ENCODE measurements around the gene ECSIT. TPM values are rescaled to one million over a fixed set of nuclear protein-coding genes. Genes with fewer than 3 reads are reported as not detected.
A peak's percentile ranks its signal among the peaks of the same experiment; 100 is the strongest.

ECSIT gene
- polyA plus RNA-seq, 1 of the 3 experiments (the other 2 are of a cell fraction) = 43.8 TPM

GRCh38 chr19:11494634-11495285 lies 34.2 kb downstream of the ECSIT start:
- Histone ChIP-seq H3K4me2 (no peak overlapping the region), H3K9ac (no peak overlapping the region), H3K9me2 (no peaks in the 10 kb centered on the region), H3F3A (replicated peaks; ENCODE audit: insufficient read depth) (no peaks in the 10 kb centered on the region), H3K9me3 (no peaks in the 10 kb centered on the region), H2AFZ (ENCODE audit: low read depth) (no peak overlapping the region), H3K79me2 (ENCODE audit: insufficient read depth) (no peaks in the 10 kb centered on the region), H3K4me3 (ENCODE audit: low read depth in 2 of 2, low read length in 1 of 2) (no peak overlapping the region), H3K27me3 (ENCODE audit: insufficient read depth) (no peaks in the 10 kb centered on the region), H3K27ac (ENCODE audit: low read depth in 2 of 2, low read length in 1 of 2) (no peak overlapping the region), H4K20me1 (ENCODE audit: insufficient read depth) (peaks cover 8% of the 10 kb centered on the region; the same call in 1 of the 2 replicates), H3K4me1 (ENCODE audit: control insufficient read depth in 1 of 2, insufficient read depth in 2 of 2, low read depth in 1 of 2, low read length in 1 of 2) (no peaks in the 10 kb centered on the region; a peak in 1 of 4 replicates), H3K36me3 (replicated peaks in 1 of 2; ENCODE audit: control insufficient read depth in 1 of 2, insufficient read depth in 2 of 2, low read length in 1 of 2) (peaks cover 0 to 10% of the 10 kb centered on the region in 2 experiments)
- DNase-seq = peak; percentile 14
- 94% methylated on average over 21 of the region's 27 CpGs for WGBS (ENCODE audit: low lambda C conversion rate)
- ChIA-PET POLR2A (no interaction called here), CTCF (interaction anchor here (1.0 to 5.0 kb wide), 4 partner anchors 11 to 365 kb away, joined by 3 to 57 read pairs (median 6); partner anchors contain the start of genes ELAVL3 and ZNF653)
- no peak for TF ChIP-seq SMC3 (IDR thresholded peaks at IDR 0.05; ENCODE audit: low read depth, low read length)
- TF ChIP-seq, protein P1, sequence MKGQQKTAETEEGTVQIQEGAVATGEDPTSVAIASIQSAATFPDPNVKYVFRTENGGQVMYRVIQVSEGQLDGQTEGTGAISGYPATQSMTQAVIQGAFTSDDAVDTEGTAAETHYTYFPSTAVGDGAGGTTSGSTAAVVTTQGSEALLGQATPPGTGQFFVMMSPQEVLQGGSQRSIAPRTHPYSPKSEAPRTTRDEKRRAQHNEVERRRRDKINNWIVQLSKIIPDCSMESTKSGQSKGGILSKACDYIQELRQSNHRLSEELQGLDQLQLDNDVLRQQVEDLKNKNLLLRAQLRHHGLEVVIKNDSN (IDR thresholded peaks at IDR 0.05; ENCODE audit: borderline replicate concordance, low read depth) = no peak
- no peak for TF ChIP-seq POLR2AphosphoS5 (IDR thresholded peaks at IDR 0.05; ENCODE audit: low read depth, low read length)
- no peak for TF ChIP-seq FOXJ3 (CRISPR knock-in tag; IDR thresholded peaks at IDR 0.05)
- no peak for TF ChIP-seq NFIC (IDR thresholded peaks at IDR 0.05; ENCODE audit: borderline replicate concordance)
- no peak for TF ChIP-seq GATA2 (CRISPR knock-in tag; IDR thresholded peaks at IDR 0.05)
- TF ChIP-seq MEF2A (IDR thresholded peaks at IDR 0.05; ENCODE audit: borderline replicate concordance, low read depth) = no peak

DNA sequence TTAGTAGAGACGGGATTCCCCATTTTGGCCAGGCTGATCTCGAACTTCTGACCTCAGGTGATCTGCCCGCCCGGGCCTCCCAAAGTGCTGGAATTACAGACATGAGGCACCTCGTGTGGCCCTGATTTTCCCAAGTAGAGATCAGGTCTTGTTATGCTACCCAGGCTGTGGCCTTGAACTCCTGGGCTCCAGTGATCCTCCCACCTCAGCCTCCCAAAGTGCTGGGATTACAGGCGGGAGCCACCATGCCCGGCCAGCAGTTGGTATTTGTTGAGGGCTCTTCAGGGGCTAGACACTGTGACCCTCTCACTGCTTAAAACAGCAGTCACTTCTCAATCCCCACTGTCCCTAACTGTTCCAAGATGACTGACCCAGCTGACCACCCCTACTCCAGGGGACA lies 39.6 kb downstream of the ECSIT start:
- ChIA-PET POLR2A (interaction anchor here (0.7 kb wide), 1 partner anchor 71 kb away, joined by 3 read pairs; no protein-coding TSS in a partner anchor), CTCF (interaction anchor here (1.0 kb wide), 1 partner anchor 37 kb away, joined by 4 read pairs; no protein-coding TSS in a partner anchor)
- Histone ChIP-seq H3K4me1 (ENCODE audit: control insufficient read depth in 1 of 2, insufficient read depth in 2 of 2, low read depth in 1 of 2, low read length in 1 of 2) (no peaks in the 10 kb centered on the region), H3K9ac (no peak overlapping the region), H3K36me3 (replicated peaks in 1 of 2; ENCODE audit: control insufficient read depth in 1 of 2, insufficient read depth in 2 of 2, low read length in 1 of 2) (no peaks in the 10 kb centered on the region), H4K20me1 (ENCODE audit: insufficient read depth) (no peaks in the 10 kb centered on the region), H2AFZ (ENCODE audit: low read depth) (no peak overlapping the region), H3K9me2 (no peaks in the 10 kb centered on the region), H3K9me3 (no peaks in the 10 kb centered on the region), H3K79me2 (ENCODE audit: insufficient read depth) (no peaks in the 10 kb centered on the region), H3K4me3 (ENCODE audit: low read depth in 2 of 2, low read length in 1 of 2) (no peak overlapping the region), H3F3A (replicated peaks; ENCODE audit: insufficient read depth) (no peaks in the 10 kb centered on the region), H3K27me3 (ENCODE audit: insufficient read depth) (no peaks in the 10 kb centered on the region), H3K4me2 (no peak overlapping the region), H3K27ac (ENCODE audit: low read depth in 2 of 2, low read length in 1 of 2) (no peak overlapping the region)
- 100% methylated on average over 4 of the region's 7 CpGs for WGBS (ENCODE audit: low lambda C conversion rate)
- TF ChIP-seq SMC3 (IDR thresholded peaks at IDR 0.05; ENCODE audit: low read depth, low read length) (no peak), CHD2 (IDR thresholded peaks at IDR 0.05; ENCODE audit: low read length, partially characterized antibody) (no peak), MXI1 (IDR thresholded peaks at IDR 0.05; ENCODE audit: low read depth, low read length) (no peak), EZH2phosphoT487 (IDR thresholded peaks at IDR 0.05; ENCODE audit: borderline replicate concordance, low read depth) (no peak), YY1 (IDR thresholded peaks at IDR 0.05; ENCODE audit: low read depth) (no peak), ELF1 (IDR thresholded peaks at IDR 0.05) (no peak), GABPA (IDR thresholded peaks at IDR 0.05; ENCODE audit: low read depth) (no peak)
- TF ChIP-seq, protein P2, sequence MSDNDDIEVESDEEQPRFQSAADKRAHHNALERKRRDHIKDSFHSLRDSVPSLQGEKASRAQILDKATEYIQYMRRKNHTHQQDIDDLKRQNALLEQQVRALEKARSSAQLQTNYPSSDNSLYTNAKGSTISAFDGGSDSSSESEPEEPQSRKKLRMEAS (IDR thresholded peaks at IDR 0.05; ENCODE audit: low read depth) = no peak
- TF ChIP-seq, protein P3, sequence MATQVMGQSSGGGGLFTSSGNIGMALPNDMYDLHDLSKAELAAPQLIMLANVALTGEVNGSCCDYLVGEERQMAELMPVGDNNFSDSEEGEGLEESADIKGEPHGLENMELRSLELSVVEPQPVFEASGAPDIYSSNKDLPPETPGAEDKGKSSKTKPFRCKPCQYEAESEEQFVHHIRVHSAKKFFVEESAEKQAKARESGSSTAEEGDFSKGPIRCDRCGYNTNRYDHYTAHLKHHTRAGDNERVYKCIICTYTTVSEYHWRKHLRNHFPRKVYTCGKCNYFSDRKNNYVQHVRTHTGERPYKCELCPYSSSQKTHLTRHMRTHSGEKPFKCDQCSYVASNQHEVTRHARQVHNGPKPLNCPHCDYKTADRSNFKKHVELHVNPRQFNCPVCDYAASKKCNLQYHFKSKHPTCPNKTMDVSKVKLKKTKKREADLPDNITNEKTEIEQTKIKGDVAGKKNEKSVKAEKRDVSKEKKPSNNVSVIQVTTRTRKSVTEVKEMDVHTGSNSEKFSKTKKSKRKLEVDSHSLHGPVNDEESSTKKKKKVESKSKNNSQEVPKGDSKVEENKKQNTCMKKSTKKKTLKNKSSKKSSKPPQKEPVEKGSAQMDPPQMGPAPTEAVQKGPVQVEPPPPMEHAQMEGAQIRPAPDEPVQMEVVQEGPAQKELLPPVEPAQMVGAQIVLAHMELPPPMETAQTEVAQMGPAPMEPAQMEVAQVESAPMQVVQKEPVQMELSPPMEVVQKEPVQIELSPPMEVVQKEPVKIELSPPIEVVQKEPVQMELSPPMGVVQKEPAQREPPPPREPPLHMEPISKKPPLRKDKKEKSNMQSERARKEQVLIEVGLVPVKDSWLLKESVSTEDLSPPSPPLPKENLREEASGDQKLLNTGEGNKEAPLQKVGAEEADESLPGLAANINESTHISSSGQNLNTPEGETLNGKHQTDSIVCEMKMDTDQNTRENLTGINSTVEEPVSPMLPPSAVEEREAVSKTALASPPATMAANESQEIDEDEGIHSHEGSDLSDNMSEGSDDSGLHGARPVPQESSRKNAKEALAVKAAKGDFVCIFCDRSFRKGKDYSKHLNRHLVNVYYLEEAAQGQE (IDR thresholded peaks at IDR 0.05; ENCODE audit: low read depth, low read length) = no peak
- no peak for DNase-seq

Data from SK-N-SH (cell line).